Keratinocyte (primary cell): ENCODE results near the gene GLDC. TPM values are rescaled to one million over a fixed set of nuclear protein-coding genes. Genes with fewer than 3 reads are reported as not detected.

Experiments
- DNase-seq: peaks from one replicate; pipeline ENCODE4 v3.0.0-alpha.2; 2011; ENCODE audit warnings: low read depth, missing footprints, low spot score
- FAIRE-seq: peaks from 2 replicates; lab custom pipeline; 2011; peaks lifted over from hg19 to GRCh38; lab: Jason Lieb, UNC
- H2AFZ ChIP-seq: 2 replicates; pipeline ENCODE4 v1.6.0; 2012; ENCODE audit warnings: low read length, control low read depth, inconsistent platforms; ENCODE audit not compliant: control insufficient read depth
- H3K27ac ChIP-seq: 2 replicates; pipeline ENCODE4 v1.5.1; 2011; ENCODE audit warnings: low read length; ENCODE audit not compliant: control insufficient read depth, insufficient read depth
- H3K27me3 ChIP-seq: 3 replicates; pipeline ENCODE4 v1.6.0; 2011; ENCODE audit warnings: low read length; ENCODE audit not compliant: control insufficient read depth, insufficient read depth; ENCODE audit errors: extremely low read depth
- H3K36me3 ChIP-seq, 2 experiments: 2 replicates in 1 of 2; 3 replicates in 1 of 2; pipeline ENCODE4 v1.5.1; 2011; ENCODE audit warnings: low read length in 2 of 2, mild to moderate bottlenecking in 1 of 2; ENCODE audit not compliant: control insufficient read depth in 2 of 2, insufficient read depth in 2 of 2; ENCODE audit errors: extremely low read depth in 1 of 2
- H3K4me1 ChIP-seq: 3 replicates; pipeline ENCODE4 v1.5.1; 2011; ENCODE audit warnings: low read length; ENCODE audit not compliant: control insufficient read depth, insufficient read depth; ENCODE audit errors: extremely low read depth
- H3K4me2 ChIP-seq: 3 replicates; pipeline ENCODE4 v1.6.0; 2011; ENCODE audit warnings: low read depth, low read length; ENCODE audit not compliant: control insufficient read depth, insufficient read depth; ENCODE audit errors: extremely low read depth
- H3K4me3 ChIP-seq, 3 experiments: fragments of 200-600 bp in 1 of 3; sonication (generic) in 1 of 3; 2 replicates in 2 of 3; 3 replicates in 1 of 3; pipeline ENCODE4 v1.5.1; 2011 to 2016; ENCODE audit warnings: low read length in 3 of 3, mild to moderate bottlenecking in 3 of 3, control low read depth in 2 of 3, inconsistent platforms in 1 of 3, low read depth in 1 of 3, mixed read lengths in 1 of 3, mixed run types in 1 of 3, moderate library complexity in 1 of 3; ENCODE audit not compliant: control insufficient read depth in 2 of 3, insufficient read depth in 2 of 3; ENCODE audit errors: extremely low read depth in 1 of 3
- H3K79me2 ChIP-seq: 2 replicates; pipeline ENCODE4 v1.6.0; 2012; ENCODE audit warnings: low read length; ENCODE audit not compliant: control insufficient read depth, insufficient read depth
- H3K9ac ChIP-seq: 3 replicates; pipeline ENCODE4 v1.6.0; 2011; ENCODE audit warnings: low read length; ENCODE audit not compliant: control insufficient read depth, insufficient read depth; ENCODE audit errors: extremely low read depth
- H3K9me1 ChIP-seq: 3 replicates; pipeline ENCODE4 v1.6.0; 2011; ENCODE audit warnings: low read length; ENCODE audit not compliant: control insufficient read depth, insufficient read depth; ENCODE audit errors: extremely low read depth
- H3K9me3 ChIP-seq: 2 replicates; pipeline ENCODE4 v1.5.1; 2012; ENCODE audit warnings: low read depth, low read length; ENCODE audit not compliant: control insufficient read depth
- H4K20me1 ChIP-seq: 3 replicates; pipeline ENCODE4 v1.6.0; 2011; ENCODE audit warnings: low read length; ENCODE audit not compliant: control insufficient read depth, insufficient read depth; ENCODE audit errors: extremely low read depth
- CTCF ChIP-seq, 3 experiments: IDR thresholded peaks in 1 of 3; conservative IDR thresholded peaks in 1 of 3; optimal IDR thresholded peaks in 1 of 3; 2 replicates in 2 of 3; 3 replicates in 1 of 3; pipeline versions ENCODE3 to v1.5.1; 2011; ENCODE audit warnings: low read length in 3 of 3, mild to moderate bottlenecking in 3 of 3, moderate library complexity in 2 of 3, control low read depth in 1 of 3, inconsistent platforms in 1 of 3; ENCODE audit not compliant: insufficient read depth in 2 of 3; ENCODE audit errors: extremely low read depth in 1 of 3
- EZH2 ChIP-seq: IDR thresholded peaks from one replicate; pipeline ENCODE4 v1.6.1; 2012; ENCODE audit warnings: inconsistent platforms, mild to moderate bottlenecking, low read length, moderate library complexity
- dilution Hi-C: fragments of 300-500 bp; cut with MboI; formaldehyde crosslinking; loops from one replicate; pipeline ENCODE4 v1.7.0; 2020; ENCODE audit warnings: low sequenced_read_pairs; ENCODE audit not compliant: extremely low pct_ligation_motif_present
- polyA plus RNA-seq, 5 experiments: library from polyadenylated mRNA; depleted of rRNA in 3 of 5; stranded (reverse) in 3 of 5; stranded (forward) in 1 of 5; unstranded in 1 of 5; fragments of >200 nt; gene quantifications; 1 replicate in 1 of 5; 2 replicates in 3 of 5; 3 replicates in 1 of 5; pipeline versions ENCODE4 v1.2.1 to v1.2.3, GENCODE V29; 2011 to 2012; ENCODE audit warnings: missing spikeins in 2 of 5, low read depth in 1 of 5, low replicate concordance in 1 of 5

Gene GLDC
- polyA plus RNA-seq, 1 donor (not counting 4 experiments of a cell fraction or from before 2014, with no cell fraction given): 0.69 TPM

GRCh38 chr9:6669881-6670280 lies 24.4 kb upstream of the GLDC start:
- no peak overlapping the region for H2AFZ ChIP-seq
- no peaks in the 10 kb centered on the region for H3K27me3 ChIP-seq
- no peaks in the 10 kb centered on the region for H4K20me1 ChIP-seq
- no peak overlapping the region for H3K4me3 ChIP-seq
- no peak overlapping the region for H3K9ac ChIP-seq
- H3K9me3 ChIP-seq: no peaks in the 10 kb centered on the region
- H3K4me2 ChIP-seq: no peak overlapping the region
- H3K9me1 ChIP-seq: no peaks in the 10 kb centered on the region
- dilution Hi-C loops: no loop called here
- no peak overlapping the region for H3K27ac ChIP-seq
- H3K79me2 ChIP-seq: no peaks in the 10 kb centered on the region
- DNase-seq (no peak), FAIRE-seq (no peak)
- TF ChIP-seq CTCF (optimal IDR thresholded peaks at IDR 0.05 in 1 of 3, IDR thresholded peaks at IDR 0.05 in 1 of 3, conservative IDR thresholded peaks at IDR 0.05 in 1 of 3; ENCODE audit: extremely low read depth in 1 of 3, insufficient read depth in 2 of 3, low read length in 3 of 3): no peak
- TF ChIP-seq EZH2: no peak
- H3K36me3 ChIP-seq: no peaks in the 10 kb centered on the region
- H3K4me1 ChIP-seq: no peaks in the 10 kb centered on the region

GRCh38 chr9:6667633-6668280 lies 22.2 kb upstream of the GLDC start:
- Histone ChIP-seq H3K9me1 (no peaks in the 10 kb centered on the region), H3K9ac (no peak overlapping the region)
- TF ChIP-seq CTCF (optimal IDR thresholded peaks at IDR 0.05 in 1 of 3, IDR thresholded peaks at IDR 0.05 in 1 of 3, conservative IDR thresholded peaks at IDR 0.05 in 1 of 3; ENCODE audit: extremely low read depth in 1 of 3, insufficient read depth in 2 of 3, low read length in 3 of 3) (peak; percentile 49 to 55 (median 50)), EZH2 (no peak)

More at GRCh38 chr9:6667633-6668280, 22.2 kb upstream of the GLDC start:
- Histone ChIP-seq H3K36me3 (no peaks in the 10 kb centered on the region), H3K4me3 (no peak overlapping the region), H3K27me3 (no peaks in the 10 kb centered on the region), H4K20me1 (no peaks in the 10 kb centered on the region), H3K27ac (no peak overlapping the region), H2AFZ (no peak overlapping the region), H3K4me1 (no peaks in the 10 kb centered on the region), H3K9me3 (no peaks in the 10 kb centered on the region), H3K4me2 (no peak overlapping the region), H3K79me2 (no peaks in the 10 kb centered on the region)
- FAIRE-seq: no peak
- dilution Hi-C loops: no loop called here
- DNase-seq: no peak
